ENCODE measurements around the gene PRDM16.
A peak's percentile ranks its signal among the peaks of the same experiment; 100 is the strongest.

PRDM16 gene

GRCh38 chr1:3365523-3366125 is 296.6 kb downstream of the PRDM16 start:
- DNase-seq (ENCODE audit: low read depth), result no peak
- TF ChIP-seq CTCF (conservative IDR thresholded peaks at IDR 0.05; ENCODE audit: low read depth, low read length), result no peak
- H3K4me3 ChIP-seq (ENCODE audit: low read depth, low read length), result no peak overlapping the region

- no peak overlapping the region for H3K4me3 ChIP-seq (ENCODE audit: low read depth, low read length)
- DNase-seq (ENCODE audit: low read depth), result peak; percentile 81
- TF ChIP-seq CTCF (conservative IDR thresholded peaks at IDR 0.05; ENCODE audit: low read depth, low read length), result no peak
These were observed 297.4 kb downstream of the PRDM16 start for GRCh38 chr1:3366126-3367051.

- no peak overlapping the region for H3K4me3 ChIP-seq (ENCODE audit: low read depth, low read length)
- DNase-seq (ENCODE audit: low read depth), result no peak
- TF ChIP-seq CTCF (conservative IDR thresholded peaks at IDR 0.05; ENCODE audit: low read depth, low read length), result no peak
These were observed 298.4 kb downstream of the PRDM16 start for GRCh38 chr1:3367376-3367775.

- TF ChIP-seq CTCF (conservative IDR thresholded peaks at IDR 0.05; ENCODE audit: low read depth, low read length), result no peak
- H3K4me3 ChIP-seq (ENCODE audit: low read depth, low read length), result no peak overlapping the region
- DNase-seq (ENCODE audit: low read depth), result no peak
These were observed 299.1 kb downstream of the PRDM16 start for GRCh38 chr1:3368059-3368458.

- no peak overlapping the region for H3K4me3 ChIP-seq (ENCODE audit: low read depth, low read length)
- TF ChIP-seq CTCF (conservative IDR thresholded peaks at IDR 0.05; ENCODE audit: low read depth, low read length), result no peak
- no peak for DNase-seq (ENCODE audit: low read depth)
These were observed 299.9 kb downstream of the PRDM16 start for GRCh38 chr1:3368711-3369445.

GRCh38 chr1:3369446-3370076 is 300.6 kb downstream of the PRDM16 start:
- DNase-seq (ENCODE audit: low read depth), result peak; percentile 90
- no peak overlapping the region for H3K4me3 ChIP-seq (ENCODE audit: low read depth, low read length)
- TF ChIP-seq CTCF (conservative IDR thresholded peaks at IDR 0.05; ENCODE audit: low read depth, low read length), result no peak

Measured in choroid plexus epithelial cell (primary cell).